Hematopoietic multipotent progenitor cell treated with erythropoietin and hydrocortisone succinate and interleukin-3 and kit ligand, for 6 days (in vitro differentiated cells): ENCODE data around the gene HPCAL1.

Experiments
- DNase-seq: peaks from one replicate; pipeline ENCODE4 v3.0.0-alpha.2; 2015

The HPCAL1 gene

DNA sequence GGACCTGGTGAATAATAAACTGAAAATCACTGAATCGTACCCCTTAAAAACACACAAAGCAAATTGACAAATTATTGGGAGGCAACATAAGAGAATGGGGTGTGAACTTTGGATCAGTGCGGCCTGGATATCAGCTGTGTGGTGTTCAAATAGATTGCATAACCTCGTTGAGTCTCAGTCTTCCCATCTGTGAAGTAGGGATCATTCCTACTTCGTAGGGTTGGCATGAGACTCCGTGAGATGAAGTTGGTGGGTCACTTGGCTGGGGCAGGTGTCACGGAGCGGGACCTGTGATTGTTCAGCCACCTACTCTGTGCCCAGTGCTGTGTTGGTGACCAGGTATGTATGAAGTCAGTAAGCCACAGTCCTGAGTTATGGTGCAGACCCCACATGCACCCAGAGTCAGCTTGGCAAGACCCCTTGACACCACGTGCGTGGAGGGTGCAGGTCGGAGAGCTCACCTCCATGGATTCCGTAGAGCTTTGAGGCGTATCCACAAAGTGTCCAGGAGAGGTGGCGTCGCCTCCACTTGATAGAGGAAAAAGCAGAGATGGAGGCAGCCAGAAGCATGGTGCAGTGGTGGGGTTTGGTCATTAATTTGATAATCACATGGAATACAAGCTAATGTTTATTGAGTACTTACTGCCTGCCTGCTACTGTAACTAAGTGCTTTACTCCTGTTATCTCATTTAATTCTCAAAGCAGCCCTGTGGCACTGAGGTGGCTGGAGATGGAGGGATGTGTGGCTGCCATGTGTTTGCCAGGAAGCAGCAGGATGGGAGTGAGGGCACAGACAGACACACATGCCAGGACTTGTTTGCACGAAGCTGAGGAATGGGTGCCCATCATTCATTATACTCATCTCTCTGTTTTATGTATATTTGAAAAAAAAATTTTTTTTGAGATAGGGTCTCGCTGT lies 35.8 kb downstream of the HPCAL1 start:
- no peak for DNase-seq

DNA sequence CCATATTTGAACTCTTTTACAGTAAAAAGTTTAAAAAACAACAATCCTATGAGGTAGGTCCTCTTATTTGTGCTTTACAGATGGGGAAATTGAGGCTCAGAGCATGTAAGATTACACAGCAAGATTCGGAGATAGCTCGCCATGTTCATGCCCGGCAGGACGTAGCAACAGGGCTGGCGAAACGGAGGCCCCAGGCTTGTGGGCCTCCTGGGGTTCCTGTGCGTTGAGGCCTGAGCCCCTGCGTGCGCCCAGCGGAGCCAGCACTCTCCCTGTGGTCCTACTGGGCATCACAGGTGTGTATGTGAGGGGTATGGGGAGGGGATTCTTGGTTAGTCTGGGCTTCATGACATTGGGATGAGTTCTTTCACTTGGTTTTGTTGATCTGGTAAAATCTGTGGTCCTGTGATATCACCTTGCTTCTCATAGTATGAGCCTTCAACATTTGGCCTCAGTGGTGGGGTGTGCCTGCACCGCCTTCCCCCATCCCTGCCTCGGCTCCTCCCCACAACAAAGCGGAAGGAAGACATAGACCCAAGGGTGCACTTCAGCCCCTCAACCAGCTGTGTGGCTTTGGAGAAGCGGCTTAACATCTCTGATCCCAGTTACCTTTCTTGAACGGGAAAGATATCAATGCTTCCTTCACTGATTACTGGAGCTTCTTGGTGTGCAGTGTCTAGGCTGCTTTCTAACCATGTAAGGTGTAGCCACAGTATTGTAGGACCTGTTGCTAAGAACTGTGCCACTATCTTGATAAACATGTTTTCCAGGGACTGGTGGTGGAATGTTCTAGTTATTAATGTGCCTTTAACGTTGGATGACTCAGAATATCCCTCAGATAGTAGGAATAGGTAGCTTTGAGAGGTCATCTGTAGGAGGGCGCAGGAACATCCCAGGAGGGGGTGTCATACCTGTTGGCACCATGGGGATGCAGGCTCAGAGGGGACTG lies 37.2 kb downstream of the HPCAL1 start:
- no peak for DNase-seq

- no peak for DNase-seq
Measured at GRCh38 chr2:10340593-10340975, 37.9 kb downstream of the HPCAL1 start.

GRCh38 chr2:10341193-10341592 lies 38.5 kb downstream of the HPCAL1 start:
- no peak for DNase-seq

DNA sequence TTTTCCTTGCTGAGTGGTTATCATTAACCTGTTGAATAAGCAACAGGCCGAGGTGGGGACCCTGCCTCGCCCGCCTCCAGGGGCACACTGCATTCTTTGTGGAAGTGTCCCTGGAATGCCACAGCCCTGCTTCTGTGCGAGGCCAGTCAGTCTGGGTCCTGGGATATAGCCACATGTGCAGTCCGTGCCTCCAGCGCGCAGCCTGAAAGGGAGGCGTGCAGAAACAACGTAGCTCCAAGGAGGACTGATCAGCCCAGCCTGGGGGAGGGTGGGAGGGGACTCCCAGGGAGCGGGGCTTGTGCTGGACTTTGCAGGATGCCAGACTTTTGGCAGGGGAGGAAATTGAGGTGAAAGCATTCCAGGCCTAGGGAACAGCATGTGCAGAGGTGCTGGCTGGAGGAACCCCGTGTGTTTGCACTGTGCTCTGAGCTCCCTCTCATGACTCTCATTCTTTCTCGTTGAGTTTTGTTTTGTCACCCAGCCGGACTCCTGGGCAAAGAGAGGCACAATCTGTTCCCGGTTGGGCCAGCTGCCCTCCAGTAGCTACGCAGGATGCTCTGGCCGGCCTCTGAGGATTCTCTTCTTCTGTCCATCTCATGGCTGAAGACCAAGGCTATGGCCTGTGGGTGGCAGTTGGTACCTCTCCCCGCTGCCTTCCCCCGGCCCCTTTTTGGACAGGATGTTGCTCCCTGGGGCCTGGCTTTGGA lies 39.7 kb downstream of the HPCAL1 start:
- DNase-seq: no peak

DNA sequence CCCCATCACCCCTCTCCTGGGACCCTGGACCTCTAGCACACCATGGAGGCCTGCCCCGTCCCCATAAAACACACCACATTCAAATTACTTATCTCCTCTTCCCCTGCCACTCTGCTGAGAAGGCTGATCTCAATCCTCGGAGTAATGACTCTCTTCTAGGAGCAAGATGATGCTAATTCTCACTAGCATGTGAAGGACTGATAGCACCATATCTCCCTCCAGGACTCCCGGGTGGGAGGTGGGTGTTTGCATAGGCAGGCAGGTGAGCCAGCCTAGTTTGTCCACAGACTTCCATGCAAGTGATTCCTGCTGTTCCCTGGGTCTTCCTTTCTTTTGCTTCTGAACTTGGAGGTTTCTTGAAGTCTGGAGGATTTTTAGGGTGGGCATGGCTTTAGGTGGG lies 40.5 kb downstream of the HPCAL1 start:
- no peak for DNase-seq

GRCh38 chr2:10343658-10344057 lies 41.0 kb downstream of the HPCAL1 start:
- no peak for DNase-seq

- peak; percentile 21 for DNase-seq
Measured at GRCh38 chr2:10344105-10345066, 41.7 kb downstream of the HPCAL1 start.

DNA sequence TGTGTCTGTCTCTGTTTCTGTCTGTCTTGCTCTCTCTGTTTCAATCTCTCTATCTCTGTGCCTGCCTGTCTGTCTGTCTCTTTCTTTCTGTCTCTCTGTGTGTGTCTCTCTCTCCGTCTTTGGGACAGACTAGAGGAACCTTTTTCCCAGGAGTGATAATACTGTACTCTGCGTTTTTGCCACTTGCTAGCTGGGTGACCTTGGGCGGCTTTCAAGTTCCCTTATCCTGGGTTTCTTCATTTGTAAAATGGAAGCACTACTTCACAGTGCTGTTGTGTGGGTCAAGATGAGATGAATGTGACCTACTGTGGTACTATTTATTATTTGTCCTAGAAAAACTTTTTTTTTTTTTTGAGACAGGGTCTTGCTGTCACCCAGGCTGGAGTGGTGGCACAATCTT lies 42.4 kb downstream of the HPCAL1 start:
- DNase-seq: no peak

GRCh38 chr2:10345813-10346212 lies 43.1 kb downstream of the HPCAL1 start:
- DNase-seq: no peak

- DNase-seq: no peak
Measured at GRCh38 chr2:10346929-10347561, 44.3 kb downstream of the HPCAL1 start.

DNA sequence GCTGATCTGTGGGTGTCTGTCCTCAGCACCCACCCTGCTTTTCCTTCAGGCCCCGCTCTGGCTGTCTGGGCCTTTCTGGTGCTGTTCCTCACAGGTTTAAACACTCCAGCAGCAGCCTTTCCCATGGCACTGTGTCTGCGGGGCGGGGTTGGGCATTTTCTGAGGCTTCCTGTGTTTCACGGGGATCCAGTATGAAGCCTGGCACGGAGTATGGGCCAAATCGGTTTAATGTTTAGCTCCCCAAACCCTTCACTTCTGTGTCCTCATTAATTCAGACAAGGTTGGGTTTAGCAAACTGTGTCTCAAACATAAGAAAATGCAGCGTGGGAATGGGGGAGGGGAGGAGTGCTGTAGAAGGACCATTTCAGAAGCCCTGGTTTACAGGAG lies 44.9 kb downstream of the HPCAL1 start:
- no peak for DNase-seq

DNA sequence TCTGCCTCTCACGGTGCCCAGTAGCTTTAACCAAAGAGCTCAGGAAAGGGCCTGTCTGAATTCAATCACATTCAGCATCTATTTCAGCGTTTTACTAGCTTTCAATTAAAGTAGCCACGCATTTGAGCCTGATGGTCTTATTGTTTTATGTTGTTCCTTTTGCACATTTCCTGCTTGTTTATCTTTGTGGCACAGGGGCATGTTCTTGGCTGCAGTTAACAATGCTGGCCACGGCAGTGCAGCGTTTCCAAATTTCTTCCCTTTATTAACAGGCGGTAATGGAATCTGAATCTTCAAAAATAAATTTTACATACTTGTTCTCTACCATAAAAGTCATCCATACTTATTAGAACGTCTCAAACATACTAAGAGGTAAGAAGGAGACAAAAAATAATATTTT lies 46.2 kb downstream of the HPCAL1 start:
- DNase-seq: peak; percentile 45

DNA sequence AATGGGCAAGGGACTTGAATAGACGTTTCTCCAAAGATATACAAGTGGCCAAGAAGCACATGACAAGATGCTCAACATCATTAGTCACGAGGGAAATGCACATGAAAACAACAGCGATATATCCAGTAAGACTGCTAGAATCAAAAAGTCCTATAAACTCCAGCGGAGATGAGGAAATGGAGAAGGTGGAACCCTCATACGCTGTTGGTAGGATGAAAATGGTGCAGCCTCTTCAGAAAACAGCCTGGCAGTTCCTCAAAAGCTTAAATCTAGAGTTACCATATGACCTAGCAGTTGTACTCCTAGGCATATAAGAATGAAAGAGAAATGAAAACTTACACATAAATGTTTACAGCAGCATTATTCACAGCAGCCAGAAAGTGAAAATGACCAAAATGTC lies 48.1 kb downstream of the HPCAL1 start:
- peak; percentile 26 for DNase-seq

- no peak for DNase-seq
Measured at GRCh38 chr2:10352361-10352760, 49.7 kb downstream of the HPCAL1 start.

DNA sequence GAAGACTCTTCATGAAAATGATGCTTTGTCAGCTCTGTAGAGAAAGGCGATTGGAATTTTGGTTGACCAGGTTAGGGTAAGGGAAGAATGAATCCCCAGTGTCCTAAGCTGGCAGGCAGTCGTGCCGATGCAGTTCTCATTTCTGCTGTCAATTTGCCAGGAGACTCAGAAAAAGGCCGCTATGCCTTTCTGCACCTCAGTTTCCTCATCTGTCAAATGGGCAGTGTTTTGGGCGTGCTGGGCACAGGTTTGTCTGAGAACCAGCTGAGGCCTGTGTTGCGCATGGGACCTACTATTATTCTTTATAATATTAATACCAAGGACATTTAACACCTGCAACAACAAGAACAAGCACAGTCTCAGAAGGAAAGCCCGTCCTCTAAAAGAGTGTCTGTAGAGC lies 50.3 kb downstream of the HPCAL1 start:
- no peak for DNase-seq

GRCh38 chr2:10353931-10354330 lies 51.2 kb downstream of the HPCAL1 start:
- DNase-seq: no peak

GRCh38 chr2:10354399-10354798 lies 51.7 kb downstream of the HPCAL1 start:
- DNase-seq: no peak

DNA sequence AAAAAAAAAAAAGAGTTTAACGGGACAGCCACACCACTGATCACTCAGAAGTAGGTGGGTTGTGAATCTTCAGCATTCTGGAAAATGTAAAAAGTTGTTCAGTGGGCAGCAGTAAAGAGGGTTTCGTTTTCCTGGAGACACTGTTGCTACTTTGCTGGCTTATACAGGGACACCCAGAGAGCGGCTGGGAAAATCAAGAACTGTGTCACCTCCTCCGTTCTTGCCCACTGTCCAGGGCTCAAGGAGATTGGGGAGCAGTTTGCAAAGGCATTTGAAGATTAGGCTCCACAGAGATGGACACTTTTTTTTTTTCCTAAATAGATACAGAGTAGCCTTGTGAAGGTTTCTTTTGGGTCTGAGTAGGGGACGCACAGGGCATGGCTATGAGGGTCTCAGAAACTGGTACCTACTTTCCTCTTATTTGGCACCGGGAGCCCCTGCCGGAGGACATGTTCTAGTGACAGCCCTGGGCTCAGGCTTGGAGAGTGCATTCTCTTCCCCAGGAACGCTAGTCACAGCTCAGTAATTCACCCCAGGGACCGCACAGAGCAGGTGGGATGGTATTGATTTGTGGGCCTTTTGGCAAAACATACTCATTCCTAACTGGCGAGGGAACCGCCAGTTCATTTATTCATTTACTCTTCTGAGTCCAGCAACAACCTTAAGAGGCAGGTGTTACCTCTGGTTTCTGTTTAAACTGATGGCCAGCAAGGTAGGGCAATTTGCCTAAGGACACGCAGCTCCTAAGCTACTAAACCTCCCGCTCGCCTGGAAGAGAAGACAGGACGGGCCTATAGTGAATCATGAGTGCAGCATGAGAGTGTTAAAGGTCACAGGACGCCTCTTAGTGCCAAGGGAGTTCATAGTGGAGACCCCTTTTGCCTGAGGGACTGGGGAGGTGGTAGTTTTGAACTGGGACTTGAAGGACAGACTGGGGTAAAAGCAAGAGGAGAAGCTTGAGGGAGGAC lies 53.1 kb downstream of the HPCAL1 start:
- no peak for DNase-seq

- no peak for DNase-seq
Measured at GRCh38 chr2:10356439-10356811, 53.7 kb downstream of the HPCAL1 start.
